Ectodermal cell (in vitro differentiated cells): Measurements from ENCODE around the gene UBE2U.

Source experiments
- H3K27ac ChIP-seq: 2 replicates; pipeline ENCODE4 v1.7.0; 2013; ENCODE audit warnings: mild to moderate bottlenecking, low read depth, low read length; ENCODE audit not compliant: insufficient read depth, poor library complexity, severe bottlenecking
- H3K27me3 ChIP-seq: 2 replicates; pipeline ENCODE4 v1.7.0; 2013; ENCODE audit warnings: mild to moderate bottlenecking, low read length; ENCODE audit not compliant: insufficient read depth, control insufficient read depth, poor library complexity, severe bottlenecking
- H3K36me3 ChIP-seq: one replicate; pipeline ENCODE4 v1.7.0; 2013; ENCODE audit warnings: low read length; ENCODE audit not compliant: control insufficient read depth, insufficient read depth
- H3K4me1 ChIP-seq: one replicate; pipeline ENCODE4 v1.7.0; 2013; ENCODE audit warnings: low read length; ENCODE audit not compliant: control insufficient read depth, insufficient read depth
- H3K4me3 ChIP-seq: 2 replicates; pipeline ENCODE4 v1.7.0; 2013; ENCODE audit warnings: low read depth, low read length, control low read depth; ENCODE audit not compliant: insufficient read depth
- H3K9me3 ChIP-seq: 2 replicates; pipeline ENCODE4 v1.7.0; 2013; ENCODE audit warnings: mild to moderate bottlenecking, low read length, moderate library complexity; ENCODE audit not compliant: control insufficient read depth
- WGBS, 2 experiments: methylation state at CpG; one replicate each; pipeline ENCODE4 v1.1.7; 2013; ENCODE audit warnings: missing lambda C conversion rate in 2 of 2; 5-methylcytosine and 5-hydroxymethylcytosine counted together

Gene UBE2U

DNA sequence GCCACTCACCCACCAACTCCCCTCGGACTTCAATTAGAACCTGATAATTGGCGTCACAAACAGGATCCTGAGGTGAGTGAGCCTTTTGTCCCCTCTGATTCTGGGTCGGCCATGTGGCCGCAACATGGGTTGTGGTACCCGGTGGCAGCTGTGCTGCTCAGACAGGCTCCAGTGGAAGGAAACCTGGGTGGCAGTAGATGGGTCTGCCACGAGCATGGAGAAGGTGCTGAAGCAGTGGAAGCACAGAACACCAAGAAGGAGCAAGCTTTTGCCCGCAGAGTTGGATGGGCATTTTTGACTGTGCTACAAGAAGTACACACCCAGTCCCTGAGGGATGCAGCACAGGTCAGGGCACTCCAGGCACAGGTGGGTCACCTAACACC, 16.5 kb upstream of the UBE2U start:
- H3K4me3 ChIP-seq, result no peak overlapping the region
- 86 to 92% methylated on average over 7 of the region's 7 CpGs for WGBS, 2 experiments
- no peaks in the 10 kb centered on the region for H3K36me3 ChIP-seq
- H3K4me1 ChIP-seq, result no peaks in the 10 kb centered on the region
- H3K27me3 ChIP-seq, result no peaks in the 10 kb centered on the region
- no peak overlapping the region for H3K27ac ChIP-seq
- H3K9me3 ChIP-seq, result no peaks in the 10 kb centered on the region

DNA sequence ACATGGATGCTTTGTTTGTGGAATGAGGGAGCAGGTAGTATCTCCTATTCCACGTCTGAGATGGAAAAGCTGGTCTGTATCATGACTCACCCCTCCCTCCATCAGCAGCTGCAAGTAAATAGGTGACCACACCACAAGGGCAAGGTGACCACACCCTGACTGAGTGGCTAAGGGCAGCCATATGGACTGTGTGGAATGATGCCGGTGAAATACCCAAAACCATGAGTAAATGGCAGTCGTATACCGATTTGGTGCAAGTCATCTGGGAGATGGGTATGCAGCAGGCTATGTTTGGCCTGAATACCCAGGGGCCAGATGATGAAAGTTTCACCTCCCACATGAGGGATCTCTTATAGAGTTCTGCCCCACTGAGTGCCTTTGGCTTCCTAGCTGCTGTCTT, 15.8 kb upstream of the UBE2U start:
- Histone ChIP-seq H3K4me1 (no peaks in the 10 kb centered on the region), H3K27me3 (no peaks in the 10 kb centered on the region), H3K27ac (no peak overlapping the region), H3K9me3 (no peaks in the 10 kb centered on the region), H3K4me3 (no peak overlapping the region), H3K36me3 (no peaks in the 10 kb centered on the region)
- 96 to 97% methylated on average over 4 of the region's 4 CpGs for WGBS, 2 experiments

DNA sequence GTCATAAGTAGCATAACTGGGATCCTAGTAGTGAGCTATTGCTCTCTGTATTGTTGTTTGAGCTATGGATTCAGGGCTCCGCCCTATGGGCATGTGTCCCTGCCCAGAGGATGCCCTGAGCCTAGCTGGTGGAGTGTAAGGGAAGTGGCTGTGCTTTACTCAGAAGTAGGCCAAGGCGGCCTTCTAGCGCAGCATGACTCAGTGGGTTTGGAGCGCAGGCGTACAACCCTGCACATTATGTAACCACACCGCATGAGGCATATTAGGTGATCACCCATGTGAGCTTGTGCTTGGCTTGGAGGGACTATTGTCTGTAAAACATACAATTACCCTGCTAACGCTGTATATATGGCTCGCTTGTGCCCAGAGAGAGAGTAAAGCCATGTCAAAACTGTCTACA, 11.1 kb upstream of the UBE2U start:
- H3K9me3 ChIP-seq, result no peaks in the 10 kb centered on the region
- no peaks in the 10 kb centered on the region for H3K27me3 ChIP-seq
- no peak overlapping the region for H3K27ac ChIP-seq
- H3K36me3 ChIP-seq, result no peaks in the 10 kb centered on the region
- 97% methylated on average over 8 of the region's 8 CpGs for WGBS, 2 experiments
- no peak overlapping the region for H3K4me3 ChIP-seq
- no peaks in the 10 kb centered on the region for H3K4me1 ChIP-seq

DNA sequence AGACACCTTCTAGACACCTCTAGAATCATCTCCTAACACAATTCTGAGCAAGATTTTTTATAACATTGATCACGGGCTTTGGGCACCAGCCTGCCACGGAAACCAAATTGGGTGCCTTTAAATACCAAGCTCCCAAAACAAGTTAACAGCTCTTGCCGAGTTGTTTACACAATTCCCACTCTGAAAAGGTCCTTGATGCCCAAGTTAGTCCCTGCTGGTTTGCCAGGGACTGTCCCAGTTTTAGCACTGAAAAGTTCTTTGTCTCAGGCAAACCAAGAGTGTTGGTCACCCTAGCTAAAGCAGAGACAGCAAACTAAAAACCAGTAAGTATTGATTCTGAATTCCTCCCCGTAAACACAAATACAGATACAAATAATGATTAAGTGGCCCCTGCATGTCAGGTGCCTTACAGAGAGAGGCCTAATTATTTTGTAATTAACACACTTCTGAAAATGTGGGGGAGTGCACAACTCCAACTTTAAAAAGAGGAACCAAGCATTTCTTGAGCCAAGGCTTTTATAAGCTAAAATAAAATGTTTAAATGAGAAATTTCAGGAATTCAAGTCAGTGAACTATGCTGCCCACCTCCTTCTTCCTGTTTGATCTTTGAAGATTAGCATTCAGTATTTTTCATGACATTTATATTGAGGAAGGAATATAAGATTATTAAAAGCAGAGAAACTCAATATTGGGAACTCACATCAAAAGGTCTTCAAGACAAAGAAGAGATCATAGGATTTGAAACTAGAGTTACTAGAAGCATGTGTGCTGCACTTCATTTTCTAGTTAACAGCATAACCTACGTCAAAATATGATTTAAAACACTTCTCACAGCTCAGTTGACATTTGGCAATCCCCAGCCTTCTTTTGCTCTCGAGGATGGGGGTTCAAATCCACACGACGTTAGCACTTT, 9.0 kb upstream of the UBE2U start:
- no peaks in the 10 kb centered on the region for H3K27me3 ChIP-seq
- H3K4me3 ChIP-seq, result no peak overlapping the region
- H3K9me3 ChIP-seq, result no peaks in the 10 kb centered on the region
- no peak overlapping the region for H3K27ac ChIP-seq
- no peaks in the 10 kb centered on the region for H3K4me1 ChIP-seq
- no peaks in the 10 kb centered on the region for H3K36me3 ChIP-seq
- WGBS, 2 experiments, result 80 to 85% methylated on average over 8 of the region's 8 CpGs

DNA sequence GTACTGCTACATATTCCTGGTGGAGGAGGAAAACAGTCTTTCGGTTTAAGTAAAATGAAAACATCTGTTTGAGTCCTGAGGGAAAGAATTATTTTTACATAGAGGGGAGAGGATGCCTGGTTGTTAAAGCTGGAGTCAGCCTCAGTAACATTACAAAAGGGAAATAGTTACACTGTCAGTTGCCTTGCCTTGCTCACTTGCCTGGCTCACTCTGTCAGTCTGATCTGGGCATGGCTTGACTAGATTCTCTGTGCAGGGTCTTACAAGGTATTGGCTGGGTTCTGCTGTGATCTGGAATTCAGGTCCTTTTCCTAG, 8.4 kb upstream of the UBE2U start:
- H3K36me3 ChIP-seq, result no peaks in the 10 kb centered on the region
- no peaks in the 10 kb centered on the region for H3K4me1 ChIP-seq
- H3K27me3 ChIP-seq, result no peaks in the 10 kb centered on the region
- 97 to 98% methylated on average over 1 of the region's 1 CpG for WGBS, 2 experiments
- H3K27ac ChIP-seq, result no peak overlapping the region
- no peaks in the 10 kb centered on the region for H3K9me3 ChIP-seq
- no peak overlapping the region for H3K4me3 ChIP-seq

DNA sequence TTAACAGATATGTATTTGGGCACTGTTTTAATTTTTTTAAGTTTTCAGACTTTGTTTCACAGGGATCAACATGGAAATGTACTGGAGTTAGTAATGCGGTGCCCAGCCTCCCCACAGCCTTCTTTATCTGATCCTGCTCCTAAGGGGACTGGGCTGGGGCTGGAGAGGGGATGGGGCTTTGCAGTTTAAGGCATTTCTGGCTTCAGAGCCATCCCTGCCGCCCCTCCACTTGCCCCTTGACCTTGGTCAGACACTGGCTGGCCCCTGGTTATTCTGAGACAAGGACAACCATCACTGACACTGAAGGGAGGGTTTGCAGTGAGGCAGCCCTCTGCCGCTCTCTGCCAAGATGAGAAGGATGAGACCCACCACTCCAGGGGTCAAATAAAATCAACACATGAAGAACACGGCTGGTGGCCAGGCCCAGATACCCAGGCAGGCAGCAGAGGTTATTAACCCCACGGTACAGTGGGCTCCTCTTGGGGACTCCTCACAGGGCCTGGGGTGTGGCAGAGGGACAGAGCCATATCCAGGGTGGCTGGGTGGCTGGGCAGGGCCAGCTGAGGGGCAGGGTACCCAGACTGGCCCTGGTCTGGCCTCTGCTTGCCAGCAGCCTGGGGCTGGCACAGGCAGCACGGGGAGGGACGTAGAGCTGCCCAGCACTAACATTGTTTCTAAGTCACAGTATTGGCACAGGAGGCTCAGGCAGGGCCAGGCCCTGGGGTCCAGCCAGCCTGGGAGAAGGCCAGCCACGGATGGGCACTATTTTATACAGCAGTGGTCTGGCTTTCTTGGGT, 7.2 kb upstream of the UBE2U start:
- Histone ChIP-seq H3K36me3 (no peaks in the 10 kb centered on the region), H3K27ac (no peak overlapping the region), H3K4me3 (no peak overlapping the region), H3K4me1 (no peaks in the 10 kb centered on the region), H3K27me3 (no peaks in the 10 kb centered on the region), H3K9me3 (no peaks in the 10 kb centered on the region)
- WGBS, 2 experiments, result 79 to 82% methylated on average over 8 of the region's 8 CpGs

DNA sequence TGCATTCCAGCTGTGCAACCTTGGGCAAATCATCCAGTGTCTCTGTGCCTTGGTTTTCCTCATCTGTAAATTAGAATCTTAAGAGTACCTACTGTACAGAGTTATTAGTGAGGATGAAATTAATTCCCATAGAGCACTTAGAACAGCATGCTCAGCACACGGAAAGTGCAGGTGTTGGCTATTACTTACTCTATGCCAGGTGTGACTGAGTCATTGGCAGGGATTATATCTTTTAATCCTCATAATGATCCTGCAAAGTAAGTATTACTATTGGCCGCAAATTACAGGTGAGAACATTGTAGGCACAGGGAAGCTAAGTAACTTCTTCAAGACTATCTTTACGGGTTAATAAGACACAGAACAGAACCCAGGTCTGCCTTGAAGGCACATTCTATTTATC, 6.3 kb upstream of the UBE2U start:
- Histone ChIP-seq H3K4me3 (no peak overlapping the region), H3K4me1 (no peaks in the 10 kb centered on the region), H3K27ac (no peak overlapping the region), H3K36me3 (no peaks in the 10 kb centered on the region), H3K27me3 (no peaks in the 10 kb centered on the region), H3K9me3 (no peaks in the 10 kb centered on the region)
- 90 to 98% methylated on average over 3 of the region's 3 CpGs for WGBS, 2 experiments

DNA sequence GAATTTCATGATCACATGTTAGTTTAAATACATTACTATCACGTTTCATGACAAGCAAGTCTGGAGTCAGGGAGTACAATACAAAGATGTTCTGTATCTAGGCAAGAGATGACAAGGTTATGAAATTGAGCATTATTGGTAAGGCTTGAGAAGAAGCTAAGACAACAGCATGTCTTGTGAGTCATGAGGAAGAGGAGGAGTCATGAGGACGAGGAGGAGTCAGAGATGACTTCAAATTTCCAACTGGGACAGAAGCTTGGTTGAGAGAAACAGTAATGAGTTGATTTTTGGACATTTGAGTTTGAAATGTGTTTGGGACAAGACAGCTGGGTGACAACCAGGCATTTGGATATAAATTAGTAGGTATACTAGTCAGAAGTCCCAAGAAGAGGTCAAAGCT, 4.3 kb upstream of the UBE2U start:
- no peaks in the 10 kb centered on the region for H3K27me3 ChIP-seq
- no peak overlapping the region for H3K4me3 ChIP-seq
- WGBS, 2 experiments, result 87 to 89% methylated on average over 1 of the region's 2 CpGs

DNA sequence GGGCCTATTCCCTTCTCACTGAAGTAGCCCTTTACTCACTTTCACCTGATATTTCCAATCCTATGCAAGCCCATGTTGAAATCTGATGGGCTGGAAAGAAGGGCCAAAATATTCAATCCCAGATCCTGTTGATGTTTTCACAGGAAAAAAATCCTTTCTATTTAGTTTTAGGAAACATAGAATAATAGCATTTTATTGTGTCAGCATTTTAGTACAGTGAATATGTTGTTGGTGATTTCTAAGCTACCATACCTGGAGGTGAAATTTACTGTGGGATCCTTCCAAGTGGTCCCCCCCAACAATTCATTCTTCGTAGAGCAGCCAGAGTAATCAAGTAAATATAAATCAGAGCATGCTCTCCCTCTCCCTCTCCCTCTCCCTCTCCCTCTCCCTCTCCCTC, 3.4 kb upstream of the UBE2U start:
- no peaks in the 10 kb centered on the region for H3K9me3 ChIP-seq
- no peaks in the 10 kb centered on the region for H3K36me3 ChIP-seq
- H3K4me1 ChIP-seq, result no peaks in the 10 kb centered on the region
- WGBS, 2 experiments, result 33 to 56% methylated on average over 1 of the region's 1 CpG
- no peak overlapping the region for H3K4me3 ChIP-seq
- no peaks in the 10 kb centered on the region for H3K27me3 ChIP-seq
- no peak overlapping the region for H3K27ac ChIP-seq

More for the DNA sequence above, 4.3 kb upstream of the UBE2U start:
- H3K4me1 ChIP-seq, result no peaks in the 10 kb centered on the region
- no peaks in the 10 kb centered on the region for H3K9me3 ChIP-seq
- H3K36me3 ChIP-seq, result no peaks in the 10 kb centered on the region
- no peak overlapping the region for H3K27ac ChIP-seq

DNA sequence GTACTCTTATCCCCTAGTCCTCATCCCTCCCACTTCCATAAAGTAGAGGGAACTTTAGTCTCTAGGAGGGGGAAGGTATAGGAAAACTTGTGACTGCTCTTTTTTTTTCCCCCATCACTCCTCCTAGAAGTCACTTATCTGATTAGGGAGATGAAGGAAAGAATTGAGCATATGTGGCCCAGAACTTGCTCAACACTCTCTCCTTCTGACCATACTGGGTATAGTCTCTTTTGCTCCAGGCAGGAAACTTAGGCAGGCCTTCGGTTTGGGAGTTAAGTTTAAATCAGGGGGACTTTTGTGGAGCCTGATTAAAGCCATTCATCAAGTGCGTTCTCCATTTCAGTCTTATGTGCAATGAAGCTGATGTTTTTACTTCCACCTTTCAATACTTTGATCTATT, 5.8 kb downstream of the UBE2U start:
- H3K4me1 ChIP-seq, result no peaks in the 10 kb centered on the region
- no peak overlapping the region for H3K4me3 ChIP-seq
- H3K9me3 ChIP-seq, result no peaks in the 10 kb centered on the region
- 71 to 85% methylated on average over 2 of the region's 2 CpGs for WGBS, 2 experiments
- H3K36me3 ChIP-seq, result no peaks in the 10 kb centered on the region
- no peak overlapping the region for H3K27ac ChIP-seq
- H3K27me3 ChIP-seq, result no peaks in the 10 kb centered on the region
